ENCODE results near the gene SH2D3C.

The SH2D3C gene

DNA sequence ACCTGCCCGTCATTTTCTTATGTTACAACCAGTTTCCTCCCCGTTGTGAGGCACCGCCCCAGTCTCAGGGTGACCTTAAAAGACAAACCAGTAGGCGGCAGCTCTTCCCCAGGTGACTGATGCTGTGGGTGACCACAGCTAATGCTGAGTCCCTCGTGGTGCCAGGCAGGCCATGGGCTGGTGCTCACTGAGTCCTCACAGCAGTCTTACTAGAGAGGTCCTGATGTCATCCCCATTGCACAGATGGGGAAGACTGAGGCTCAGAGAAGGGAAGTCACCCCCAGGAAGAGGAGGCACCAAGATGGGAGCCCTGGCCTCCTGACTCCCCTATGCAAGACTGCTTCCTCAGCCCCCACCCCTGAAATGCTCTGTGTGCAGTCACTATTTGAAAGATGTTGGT is 70.7 kb downstream of the SH2D3C start:
- H3K27me3 ChIP-seq (ENCODE audit: insufficient read depth, low read depth, severe bottlenecking) = no peaks in the 10 kb centered on the region
- no peak for DNase-seq
- no peak overlapping the region for H3K27ac ChIP-seq
- TF ChIP-seq, protein P1, sequence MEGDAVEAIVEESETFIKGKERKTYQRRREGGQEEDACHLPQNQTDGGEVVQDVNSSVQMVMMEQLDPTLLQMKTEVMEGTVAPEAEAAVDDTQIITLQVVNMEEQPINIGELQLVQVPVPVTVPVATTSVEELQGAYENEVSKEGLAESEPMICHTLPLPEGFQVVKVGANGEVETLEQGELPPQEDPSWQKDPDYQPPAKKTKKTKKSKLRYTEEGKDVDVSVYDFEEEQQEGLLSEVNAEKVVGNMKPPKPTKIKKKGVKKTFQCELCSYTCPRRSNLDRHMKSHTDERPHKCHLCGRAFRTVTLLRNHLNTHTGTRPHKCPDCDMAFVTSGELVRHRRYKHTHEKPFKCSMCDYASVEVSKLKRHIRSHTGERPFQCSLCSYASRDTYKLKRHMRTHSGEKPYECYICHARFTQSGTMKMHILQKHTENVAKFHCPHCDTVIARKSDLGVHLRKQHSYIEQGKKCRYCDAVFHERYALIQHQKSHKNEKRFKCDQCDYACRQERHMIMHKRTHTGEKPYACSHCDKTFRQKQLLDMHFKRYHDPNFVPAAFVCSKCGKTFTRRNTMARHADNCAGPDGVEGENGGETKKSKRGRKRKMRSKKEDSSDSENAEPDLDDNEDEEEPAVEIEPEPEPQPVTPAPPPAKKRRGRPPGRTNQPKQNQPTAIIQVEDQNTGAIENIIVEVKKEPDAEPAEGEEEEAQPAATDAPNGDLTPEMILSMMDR (IDR thresholded peaks at IDR 0.05; ENCODE audit: low read depth, low read length) = no peak
- H3K9me3 ChIP-seq (ENCODE audit: severe bottlenecking) = peaks cover 4% of the 10 kb centered on the region
- H3K36me3 ChIP-seq = no peaks in the 10 kb centered on the region
- no peak overlapping the region for H3K4me3 ChIP-seq (ENCODE audit: low read depth, low read length)

DNA sequence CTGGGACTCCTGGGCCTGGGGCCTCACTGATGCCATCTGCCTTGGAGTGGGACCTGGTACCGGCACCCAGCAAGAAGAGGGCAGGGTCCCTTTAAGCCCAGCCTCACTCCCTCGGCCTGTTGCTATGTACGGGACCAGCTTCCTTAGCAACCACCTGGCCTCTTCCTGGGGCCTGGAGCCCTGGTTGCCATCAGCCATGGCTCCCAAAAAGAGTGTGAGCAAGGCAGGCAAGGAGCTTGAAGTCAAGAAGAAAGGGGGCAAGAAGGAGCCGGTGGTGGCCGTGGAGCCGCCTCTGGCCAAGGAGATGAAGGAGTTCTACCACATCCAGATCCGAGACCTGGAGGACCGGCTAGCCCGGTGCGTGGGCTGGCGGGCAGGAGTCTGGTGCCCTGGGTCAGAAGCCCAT is 71.6 kb downstream of the SH2D3C start, which contains the start of gene CFAP157:
Gene CFAP157 (plus strand): TSS at position 153 of the 406 bp plus-strand sequence. CDS start 44 bp downstream, at position 197.
- Histone ChIP-seq H3K9me3 (ENCODE audit: severe bottlenecking) (peaks cover 4% of the 10 kb centered on the region), H3K4me3 (ENCODE audit: low read depth, low read length) (no peak within 1 kb of the TSS), H3K27me3 (ENCODE audit: insufficient read depth, low read depth, severe bottlenecking) (no peaks in the 10 kb centered on the region), H3K27ac (no peak within 1 kb of the TSS; the same call in 1 of the 2 replicates), H3K36me3 (no peaks in the 10 kb centered on the region)
- TF ChIP-seq, protein P1 (IDR thresholded peaks at IDR 0.05; ENCODE audit: low read depth, low read length) = no peak
- no peak for DNase-seq

DNA sequence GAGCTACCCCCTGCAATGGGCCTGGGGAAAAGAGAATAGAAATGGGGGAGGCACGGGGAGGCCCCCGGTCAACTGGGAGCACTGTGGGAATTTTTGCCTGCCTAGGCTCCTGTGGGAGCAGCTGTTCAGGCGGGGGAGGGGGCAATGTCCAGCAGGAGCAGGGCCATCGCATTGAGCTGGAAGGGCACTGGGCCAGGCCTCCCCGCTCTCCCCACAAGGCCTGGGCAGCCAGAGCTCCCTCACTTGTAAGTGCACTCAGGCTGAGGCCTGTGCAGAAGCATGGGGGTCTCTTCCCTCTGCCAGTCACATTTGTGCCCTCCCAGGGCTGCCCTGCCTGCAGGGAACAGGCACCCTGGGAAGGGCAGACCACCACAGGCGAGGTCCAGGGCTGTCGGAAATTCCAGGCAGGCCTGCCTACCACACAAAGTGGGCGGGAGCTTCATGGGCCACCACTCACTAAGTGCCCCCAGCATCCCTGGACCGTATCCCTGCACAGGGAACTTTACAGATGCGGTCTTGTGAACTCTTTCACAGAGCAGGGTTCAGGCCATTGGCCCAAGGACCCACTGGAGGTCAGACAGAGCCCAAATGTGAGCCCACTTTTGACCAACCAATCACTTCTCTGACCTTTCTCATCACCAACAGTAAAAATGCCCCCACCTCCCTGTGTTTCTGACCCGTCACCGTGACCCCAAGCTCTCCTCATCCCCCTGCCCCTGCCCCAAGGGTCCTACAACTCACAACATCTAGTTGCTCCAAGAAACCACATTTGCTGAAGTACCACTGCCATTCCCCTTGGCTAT is 72.7 kb downstream of the SH2D3C start:
- Histone ChIP-seq H3K36me3 (no peaks in the 10 kb centered on the region), H3K9me3 (ENCODE audit: severe bottlenecking) (peaks cover 4% of the 10 kb centered on the region), H3K27me3 (ENCODE audit: insufficient read depth, low read depth, severe bottlenecking) (no peaks in the 10 kb centered on the region), H3K27ac (peak overlapping the region; percentile 44), H3K4me3 (ENCODE audit: low read depth, low read length) (no peak overlapping the region)
- TF ChIP-seq, protein P1 (IDR thresholded peaks at IDR 0.05; ENCODE audit: low read depth, low read length) = no peak
- DNase-seq = peak; percentile 77

DNA sequence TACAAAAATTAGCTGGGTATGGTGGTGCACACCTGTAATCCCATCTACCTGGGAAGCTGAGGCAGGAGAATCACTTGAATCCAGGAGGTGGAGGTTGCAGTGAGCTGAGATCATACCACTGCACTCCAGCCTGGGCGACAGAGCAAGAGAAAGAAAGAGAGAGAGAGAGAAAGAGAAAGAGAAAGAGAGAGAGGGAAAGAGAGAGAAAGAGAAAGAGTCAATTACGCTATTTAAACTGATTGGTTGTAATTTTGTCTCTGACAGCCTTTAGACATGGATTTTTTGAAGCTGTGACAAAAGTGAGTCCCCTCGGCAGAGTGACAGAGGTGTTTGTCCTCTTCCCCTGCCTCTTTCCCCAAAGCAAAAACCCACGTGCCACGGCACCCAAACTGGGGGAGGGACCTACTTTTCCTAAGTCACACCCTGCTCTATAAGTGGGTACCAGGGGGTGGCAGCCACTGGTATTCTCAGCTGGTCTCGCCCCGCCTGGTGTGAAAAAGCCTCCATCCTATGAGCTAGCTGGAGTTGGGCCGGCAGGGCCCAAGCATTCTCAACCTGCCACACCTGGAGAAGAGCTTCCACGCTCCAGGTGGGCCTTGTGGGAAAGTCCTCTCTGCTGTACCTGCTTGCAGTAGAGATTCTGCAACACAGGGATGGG is 75.0 kb downstream of the SH2D3C start:
- Histone ChIP-seq H3K27ac (no peak overlapping the region), H3K4me3 (ENCODE audit: low read depth, low read length) (no peak overlapping the region), H3K9me3 (ENCODE audit: severe bottlenecking) (peaks cover 4% of the 10 kb centered on the region), H3K36me3 (no peaks in the 10 kb centered on the region), H3K27me3 (ENCODE audit: insufficient read depth, low read depth, severe bottlenecking) (no peaks in the 10 kb centered on the region)
- no peak for DNase-seq
- TF ChIP-seq, protein P1 (IDR thresholded peaks at IDR 0.05; ENCODE audit: low read depth, low read length) = no peak

DNA sequence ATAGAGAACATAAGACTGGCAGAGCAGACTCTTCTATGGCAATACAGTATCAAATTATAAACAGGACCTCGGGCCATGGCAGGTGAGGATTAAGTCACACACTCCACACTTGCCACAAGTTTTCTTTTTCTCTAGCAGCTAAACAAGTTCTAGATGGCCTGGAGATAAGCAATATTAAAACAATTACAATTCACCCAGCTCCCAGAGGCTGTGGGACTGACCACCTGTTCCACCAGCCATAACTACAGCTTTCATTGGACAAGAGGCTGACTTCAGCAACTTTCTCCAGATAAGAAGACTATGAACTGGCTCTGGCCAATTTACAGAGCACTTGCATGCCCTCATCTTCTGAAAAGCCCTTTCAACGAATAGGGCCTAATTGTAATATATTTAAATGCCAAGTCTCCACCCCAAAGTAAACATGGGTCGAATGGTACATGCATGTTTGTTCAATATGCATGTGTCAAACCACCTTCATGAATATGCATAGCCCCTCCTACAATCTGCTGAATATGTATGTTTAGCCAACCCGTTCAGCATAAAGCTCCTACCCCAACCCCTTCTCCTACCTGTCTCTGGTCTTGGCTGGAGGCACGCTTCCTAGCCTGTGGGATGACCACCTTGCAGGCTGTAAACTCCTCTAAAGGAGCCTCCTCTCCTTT is 77.7 kb downstream of the SH2D3C start:
- Histone ChIP-seq H3K27me3 (ENCODE audit: insufficient read depth, low read depth, severe bottlenecking) (no peaks in the 10 kb centered on the region), H3K4me3 (ENCODE audit: low read depth, low read length) (no peak overlapping the region), H3K27ac (no peak overlapping the region), H3K36me3 (no peaks in the 10 kb centered on the region), H3K9me3 (ENCODE audit: severe bottlenecking) (no peaks in the 10 kb centered on the region)
- TF ChIP-seq, protein P1 (IDR thresholded peaks at IDR 0.05; ENCODE audit: low read depth, low read length) = no peak
- DNase-seq = no peak
